Measurements from ENCODE around the gene SGMS1.
"Not testable (repeated sequence)": the region's sequence is repeated elsewhere in the genome, so short reads cannot be mapped to it uniquely, and the experiment has no call there.

The SGMS1 gene

GRCh38 chr10:50469288-50469687 lies 154.5 kb downstream of the SGMS1 start:
- peak; percentile 45 for DNase-seq (ENCODE audit: low spot score)

GRCh38 chr10:50467209-50467608 lies 156.5 kb downstream of the SGMS1 start:
- no peak for DNase-seq (ENCODE audit: low spot score)

GRCh38 chr10:50464004-50464409 lies 159.7 kb downstream of the SGMS1 start:
- DNase-seq (ENCODE audit: low spot score) = no peak

- no peak for DNase-seq (ENCODE audit: low spot score)
Observed at GRCh38 chr10:50461834-50462233, 161.9 kb downstream of the SGMS1 start.

- no peak for DNase-seq (ENCODE audit: low spot score)
Observed at GRCh38 chr10:50461123-50461522, 162.6 kb downstream of the SGMS1 start.

GRCh38 chr10:50456719-50457118 lies 167.0 kb downstream of the SGMS1 start:
- DNase-seq (ENCODE audit: low spot score) = no peak

GRCh38 chr10:50453940-50454339 lies 169.8 kb downstream of the SGMS1 start:
- DNase-seq (ENCODE audit: low spot score) = no peak

GRCh38 chr10:50452603-50453002 lies 171.2 kb downstream of the SGMS1 start:
- no peak for DNase-seq (ENCODE audit: low spot score)

GRCh38 chr10:50447691-50448090 lies 176.1 kb downstream of the SGMS1 start:
- no peak for DNase-seq (ENCODE audit: low spot score)

GRCh38 chr10:50445777-50446176 lies 178.0 kb downstream of the SGMS1 start:
- DNase-seq (ENCODE audit: low spot score) = not testable (repeated sequence)

- no peak for DNase-seq (ENCODE audit: low spot score)
Observed at GRCh38 chr10:50440489-50440888, 183.3 kb downstream of the SGMS1 start.

- DNase-seq (ENCODE audit: low spot score) = peak; percentile 8
Observed at GRCh38 chr10:50439806-50440205, 183.9 kb downstream of the SGMS1 start.

- DNase-seq (ENCODE audit: low spot score) = no peak
Observed at GRCh38 chr10:50439187-50439586, 184.6 kb downstream of the SGMS1 start.

- no peak for DNase-seq (ENCODE audit: low spot score)
Observed at GRCh38 chr10:50438049-50438936, 185.5 kb downstream of the SGMS1 start.

- DNase-seq (ENCODE audit: low spot score) = no peak
Observed at GRCh38 chr10:50437248-50437647, 186.5 kb downstream of the SGMS1 start.

- DNase-seq (ENCODE audit: low spot score) = no peak
Observed at GRCh38 chr10:50436805-50437204, 187.0 kb downstream of the SGMS1 start.

GRCh38 chr10:50432211-50433009 lies 191.3 kb downstream of the SGMS1 start:
- DNase-seq (ENCODE audit: low spot score) = peak; percentile 7

- peak; percentile 31 for DNase-seq (ENCODE audit: low spot score)
Observed at GRCh38 chr10:50431791-50432190, 192.0 kb downstream of the SGMS1 start.

- peak; percentile 42 for DNase-seq (ENCODE audit: low spot score)
Observed at GRCh38 chr10:50431133-50431532, 192.6 kb downstream of the SGMS1 start.

- DNase-seq (ENCODE audit: low spot score) = no peak
Observed at GRCh38 chr10:50426485-50426884, 197.3 kb downstream of the SGMS1 start.

GRCh38 chr10:50425215-50425614 lies 198.5 kb downstream of the SGMS1 start:
- DNase-seq (ENCODE audit: low spot score) = not testable (repeated sequence)

- DNase-seq (ENCODE audit: low spot score) = no peak
Observed at GRCh38 chr10:50423448-50423847, 200.3 kb downstream of the SGMS1 start.

GRCh38 chr10:50422259-50422658 lies 201.5 kb downstream of the SGMS1 start:
- no peak for DNase-seq (ENCODE audit: low spot score)
